Ovary (tissue), 9 donors: ENCODE results near the gene LCK. TPM values are rescaled to one million over a fixed set of nuclear protein-coding genes. Genes with fewer than 3 reads are reported as not detected.
"Not testable (repeated sequence)": the region's sequence is repeated elsewhere in the genome, so short reads cannot be mapped to it uniquely, and the experiment has no call there.

Source experiments
- DNase-seq, 5 donors: peaks; one replicate each; pipeline ENCODE4 v3.0.0-alpha.2; 2019 to 2020
- H3K27ac ChIP-seq, 2 donors: fragments of 200-600 bp; one replicate each; pipeline versions ENCODE4 v1.5.1 to v1.8.0; 2019 to 2022
- H3K27me3 ChIP-seq: fragments of 200-600 bp; one replicate; pipeline ENCODE4 v1.8.0; 2022
- H3K36me3 ChIP-seq: fragments of 200-600 bp; sonication (generic); one replicate; pipeline ENCODE4 v1.5.1; 2019
- H3K4me1 ChIP-seq: one replicate; pipeline ENCODE4 v1.8.1; 2013; ENCODE audit warnings: mild to moderate bottlenecking, moderate library complexity; ENCODE audit not compliant: insufficient read depth
- H3K4me3 ChIP-seq: fragments of 200-600 bp; sonication (generic); one replicate; pipeline ENCODE4 v1.5.1; 2017
- H3K9me3 ChIP-seq, 2 donors: fragments of 200-600 bp in 1 of 2; sonication (generic) in 1 of 2; one replicate each; pipeline versions ENCODE4 v1.5.1 to v1.8.1; 2013 to 2019; ENCODE audit warnings: mild to moderate bottlenecking in 1 of 2, moderate library complexity in 1 of 2
- CTCF ChIP-seq, 3 donors: fragments of 450-650 bp in 2 of 3; fragments of 200-600 bp in 1 of 3; IDR thresholded peaks; one replicate each; pipeline versions ENCODE4 v1.5.1 to v1.8.0; 2016 to 2022; ENCODE audit warnings: antibody characterized with exemption in 3 of 3, mild to moderate bottlenecking in 1 of 3
- EP300 ChIP-seq: sonication (generic); formaldehyde crosslinking; IDR thresholded peaks from one replicate; pipeline ENCODE4 v1.6.1; 2017; ENCODE audit warnings: antibody characterized with exemption
- POLR2A ChIP-seq: fragments of 450-650 bp; IDR thresholded peaks from one replicate; pipeline ENCODE4 v1.6.1; 2017; ENCODE audit warnings: antibody characterized with exemption, mild to moderate bottlenecking, moderate library complexity
- WGBS, 3 donors: extraction: QIAGEN DNeasy Blood & Tissue Kit in 1 of 3; methylation state at CpG; one replicate each; pipeline versions ENCODE4 v1.1.5 to v1.1.7; 2013 to 2017; 5-methylcytosine and 5-hydroxymethylcytosine counted together
- intact Hi-C, 4 donors: fragments of 100-400 bp; cut with DNase I; formaldehyde crosslinking; loops; one replicate each; pipeline versions ENCODE4 v1.11.0 to v1.15.1; 2022 to 2023
- polyA plus RNA-seq, 2 donors: library from polyadenylated mRNA; stranded (reverse); fragments of 200-250 nt in 1 of 2; fragments of 350-450 nt in 1 of 2; fragmentation: Illumina TruSeq in 1 of 2; extraction: RNeasy Lipid Tissue Mini Kit (QIAGEN cat#74804) in 1 of 2; gene quantifications; one replicate each; pipeline ENCODE4 v1.2.3, GENCODE V29; 2013 to 2014
- total RNA-seq, 7 donors: library from RNA; depleted of rRNA in 2 of 7; stranded (reverse); fragments of >200 nt in 2 of 7; fragmentation: NEBNext Ultra II Directional in 3 of 7; extraction: Animal tissue kit (Norgen Biotek cat#: 25700) in 3 of 7; gene quantifications; one replicate each; pipeline versions ENCODE4 v1.1.0 to v1.2.4, GENCODE V29; 2016 to 2023
- donor health status: DM: no; HTN: no; CAD: no; lungs with moderate emphysema.
- donor health status: DM: no; HTN: no; CAD: no.
- donor health status: Bipolar disorder and iron deficiency.
- donor health status: DM: yes; HTN: yes; CAD: no.
- donor health status: DM: no; HTN: no; CAD: no.
- donor health status: DM: yes; HTN: yes; CAD: no.

LCK gene
- total and polyA plus RNA-seq, 9 donors, result 0.35 to 2.8 (median 0.92) TPM

GRCh38 chr1:32274646-32275340, 23.7 kb downstream of the LCK start:
- Histone ChIP-seq H3K4me1 (no peaks in the 10 kb centered on the region), H3K27ac (no peak overlapping the region), H3K36me3 (no peaks in the 10 kb centered on the region), H3K4me3 (no peak overlapping the region), H3K27me3 (no peaks in the 10 kb centered on the region), H3K9me3 (no peaks in the 10 kb centered on the region)
- intact Hi-C loops, result no loop called here
- no peak for DNase-seq
- 82 to 88% (median 83%) methylated on average over 31 of the region's 31 CpGs for WGBS, 3 donors
- TF ChIP-seq POLR2A, result no peak
- no peak for TF ChIP-seq CTCF (IDR thresholded peaks at IDR 0.05)
- no peak for TF ChIP-seq EP300

- Histone ChIP-seq H3K27me3 (no peaks in the 10 kb centered on the region), H3K4me1 (no peaks in the 10 kb centered on the region), H3K9me3 (no peaks in the 10 kb centered on the region), H3K36me3 (no peaks in the 10 kb centered on the region), H3K27ac (no peak overlapping the region), H3K4me3 (no peak overlapping the region)
- TF ChIP-seq CTCF (IDR thresholded peaks at IDR 0.05), result no peak
- TF ChIP-seq EP300, result no peak
- no peak for TF ChIP-seq POLR2A
- DNase-seq, result peak in 1 of 5 donors; percentile 57
- WGBS, 3 donors, result 10 to 31% (median 20%) methylated on average over 14 to 41 of the region's 41 CpGs
- intact Hi-C loops, result no loop called here
Measured at GRCh38 chr1:32275424-32275823, 24.4 kb downstream of the LCK start.

- no peaks in the 10 kb centered on the region for H3K36me3 ChIP-seq
- no peaks in the 10 kb centered on the region for H3K9me3 ChIP-seq
- TF ChIP-seq CTCF (IDR thresholded peaks at IDR 0.05), result no peak
- no peak for TF ChIP-seq POLR2A
- TF ChIP-seq EP300, result no peak
- no peak for DNase-seq
- H3K4me1 ChIP-seq, result no peaks in the 10 kb centered on the region
- intact Hi-C loops, result no loop called here
- H3K27ac ChIP-seq, result no peak overlapping the region
- no peak overlapping the region for H3K4me3 ChIP-seq
- WGBS, 3 donors, result 55 to 59% (median 58%) methylated on average over 30 of the region's 30 CpGs
- H3K27me3 ChIP-seq, result no peaks in the 10 kb centered on the region
Measured at GRCh38 chr1:32276032-32276782, 25.1 kb downstream of the LCK start.

GRCh38 chr1:32284777-32285176, 33.7 kb downstream of the LCK start:
- H3K4me1 ChIP-seq, intact Hi-C loops, H3K36me3 ChIP-seq, H3K27me3 ChIP-seq, H3K27ac ChIP-seq, H3K9me3 ChIP-seq, H3K4me3 ChIP-seq, DNase-seq: not testable (repeated sequence)
- WGBS, 3 donors, result 86 to 91% (median 90%) methylated on average over 8 of the region's 8 CpGs

GRCh38 chr1:32285658-32286057, 34.6 kb downstream of the LCK start:
- H3K4me1 ChIP-seq, result no peaks in the 10 kb centered on the region
- DNase-seq, result no peak
- H3K9me3 ChIP-seq, result no peaks in the 10 kb centered on the region
- intact Hi-C loops, result no loop called here
- WGBS, 3 donors, result 89 to 95% (median 89%) methylated on average over 3 of the region's 3 CpGs
- TF ChIP-seq POLR2A (no peak), EP300 (no peak), CTCF (IDR thresholded peaks at IDR 0.05) (no peak)
- H3K27ac ChIP-seq, result no peak overlapping the region
- no peaks in the 10 kb centered on the region for H3K36me3 ChIP-seq
- no peaks in the 10 kb centered on the region for H3K27me3 ChIP-seq
- no peak overlapping the region for H3K4me3 ChIP-seq
